Measurements from ENCODE around the gene ULK2. TPM values are rescaled to one million over a fixed set of nuclear protein-coding genes. Genes with fewer than 3 reads are reported as not detected.

ULK2 gene
- total RNA-seq, 1 experiment from 2014 or later: 12.7 TPM

DNA sequence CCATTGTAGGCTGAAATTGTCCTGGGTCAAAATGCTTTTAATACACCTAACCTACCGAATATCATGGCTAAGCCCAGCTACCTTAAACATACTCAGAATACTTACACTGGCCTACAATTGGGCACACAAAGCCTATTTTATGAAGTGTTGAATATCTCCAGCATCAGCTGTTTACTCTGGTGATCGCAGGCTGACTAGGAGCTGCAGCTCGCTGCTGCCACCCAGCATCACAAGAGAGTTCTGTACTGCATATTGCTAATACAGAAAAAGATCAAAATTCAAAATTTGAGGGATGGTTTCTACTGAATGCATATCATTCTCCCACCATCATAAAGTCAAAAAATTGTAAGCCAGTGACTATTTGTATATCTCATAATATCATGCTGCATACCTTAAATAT, 55.3 kb downstream of the ULK2 start:
- Histone ChIP-seq H3K4me3 (replicated peaks in 1 of 2; ENCODE audit: low read depth in 1 of 2, low read length in 2 of 2) (no peak overlapping the region), H3K9ac (ENCODE audit: low read length) (no peak overlapping the region), H4K20me1 (ENCODE audit: insufficient read depth) (no peaks in the 10 kb centered on the region), H3K9me3 (ENCODE audit: control insufficient read depth in 1 of 2, insufficient read depth in 1 of 2, low read depth in 1 of 2, low read length in 2 of 2) (no peaks in the 10 kb centered on the region), H3K27me3 (ENCODE audit: insufficient read depth, low read length) (no peaks in the 10 kb centered on the region), H3K79me2 (ENCODE audit: insufficient read depth, low read length) (no peaks in the 10 kb centered on the region), H2AFZ (ENCODE audit: low read depth, low read length, poor library complexity, severe bottlenecking) (no peak overlapping the region), H3K27ac (ENCODE audit: low read depth, low read length) (no peak overlapping the region), H3K4me2 (ENCODE audit: low read length) (no peak overlapping the region), H3K4me1 (ENCODE audit: control insufficient read depth in 1 of 2, insufficient read depth in 2 of 2, low read length in 2 of 2) (no peaks in the 10 kb centered on the region), H3K36me3 (ENCODE audit: control insufficient read depth in 1 of 2, insufficient read depth in 2 of 2, low read length in 2 of 2) (no peaks in the 10 kb centered on the region; a peak in 1 of 4 replicates), H3K9me2 (ENCODE audit: insufficient read depth) (no peaks in the 10 kb centered on the region)
- ATAC-seq: peak; percentile 64
- no TSS peak for BruUV-seq (replicated peaks)
- DNase-seq (ENCODE audit: low read depth, low spot score): no peak
- ChIA-PET RAD21 (ENCODE audit: low non-redundant PET in 1 of 2, low total read pairs in 2 of 2, uncharacterized antibody in 2 of 2, unreplicated experiment in 2 of 2) (no interaction called here), CTCF (no interaction called here), POLR2A (no interaction called here)
- no peak for TF ChIP-seq ELF1 (IDR thresholded peaks at IDR 0.05; ENCODE audit: borderline replicate concordance, low read depth)
- TF ChIP-seq, protein P1, sequence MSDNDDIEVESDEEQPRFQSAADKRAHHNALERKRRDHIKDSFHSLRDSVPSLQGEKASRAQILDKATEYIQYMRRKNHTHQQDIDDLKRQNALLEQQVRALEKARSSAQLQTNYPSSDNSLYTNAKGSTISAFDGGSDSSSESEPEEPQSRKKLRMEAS (IDR thresholded peaks at IDR 0.05): no peak
- TF ChIP-seq RAD21 (IDR thresholded peaks at IDR 0.05; ENCODE audit: low read depth): peak; percentile 34; the same call in 1 of the 2 replicates
- TF ChIP-seq SIN3A (IDR thresholded peaks at IDR 0.05; ENCODE audit: low read depth): no peak
- no peak for TF ChIP-seq YY1 (IDR thresholded peaks at IDR 0.05; ENCODE audit: extremely low read depth, insufficient replicate concordance, low read depth, low read length)
- no peak for TF ChIP-seq CEBPB (IDR thresholded peaks at IDR 0.05; ENCODE audit: low read depth)
- no peak for TF ChIP-seq POLR2AphosphoS5 (IDR thresholded peaks at IDR 0.05; ENCODE audit: low read depth, low read length)
- TF ChIP-seq, protein P2, sequence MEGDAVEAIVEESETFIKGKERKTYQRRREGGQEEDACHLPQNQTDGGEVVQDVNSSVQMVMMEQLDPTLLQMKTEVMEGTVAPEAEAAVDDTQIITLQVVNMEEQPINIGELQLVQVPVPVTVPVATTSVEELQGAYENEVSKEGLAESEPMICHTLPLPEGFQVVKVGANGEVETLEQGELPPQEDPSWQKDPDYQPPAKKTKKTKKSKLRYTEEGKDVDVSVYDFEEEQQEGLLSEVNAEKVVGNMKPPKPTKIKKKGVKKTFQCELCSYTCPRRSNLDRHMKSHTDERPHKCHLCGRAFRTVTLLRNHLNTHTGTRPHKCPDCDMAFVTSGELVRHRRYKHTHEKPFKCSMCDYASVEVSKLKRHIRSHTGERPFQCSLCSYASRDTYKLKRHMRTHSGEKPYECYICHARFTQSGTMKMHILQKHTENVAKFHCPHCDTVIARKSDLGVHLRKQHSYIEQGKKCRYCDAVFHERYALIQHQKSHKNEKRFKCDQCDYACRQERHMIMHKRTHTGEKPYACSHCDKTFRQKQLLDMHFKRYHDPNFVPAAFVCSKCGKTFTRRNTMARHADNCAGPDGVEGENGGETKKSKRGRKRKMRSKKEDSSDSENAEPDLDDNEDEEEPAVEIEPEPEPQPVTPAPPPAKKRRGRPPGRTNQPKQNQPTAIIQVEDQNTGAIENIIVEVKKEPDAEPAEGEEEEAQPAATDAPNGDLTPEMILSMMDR (IDR thresholded peaks at IDR 0.05 in 2 of 3, conservative IDR thresholded peaks at IDR 0.05 in 1 of 3; ENCODE audit: borderline replicate concordance in 1 of 3, insufficient read depth in 1 of 3, low read depth in 2 of 3, low read length in 2 of 3): peak; percentile 19 to 51 (median 44); a peak in 4 of 6 replicates
- TF ChIP-seq EZH2 (IDR thresholded peaks at IDR 0.05): no peak
- TF ChIP-seq ZFX (IDR thresholded peaks at IDR 0.05): no peak
- TF ChIP-seq, protein P3, sequence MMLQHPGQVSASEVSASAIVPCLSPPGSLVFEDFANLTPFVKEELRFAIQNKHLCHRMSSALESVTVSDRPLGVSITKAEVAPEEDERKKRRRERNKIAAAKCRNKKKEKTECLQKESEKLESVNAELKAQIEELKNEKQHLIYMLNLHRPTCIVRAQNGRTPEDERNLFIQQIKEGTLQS (IDR thresholded peaks at IDR 0.05): no peak
- TF ChIP-seq JUND (IDR thresholded peaks at IDR 0.05): no peak
- no peak for TF ChIP-seq POLR2A (IDR thresholded peaks at IDR 0.05; ENCODE audit: borderline replicate concordance, extremely low read depth, insufficient read depth, insufficient read length)
- TF ChIP-seq, protein P4, sequence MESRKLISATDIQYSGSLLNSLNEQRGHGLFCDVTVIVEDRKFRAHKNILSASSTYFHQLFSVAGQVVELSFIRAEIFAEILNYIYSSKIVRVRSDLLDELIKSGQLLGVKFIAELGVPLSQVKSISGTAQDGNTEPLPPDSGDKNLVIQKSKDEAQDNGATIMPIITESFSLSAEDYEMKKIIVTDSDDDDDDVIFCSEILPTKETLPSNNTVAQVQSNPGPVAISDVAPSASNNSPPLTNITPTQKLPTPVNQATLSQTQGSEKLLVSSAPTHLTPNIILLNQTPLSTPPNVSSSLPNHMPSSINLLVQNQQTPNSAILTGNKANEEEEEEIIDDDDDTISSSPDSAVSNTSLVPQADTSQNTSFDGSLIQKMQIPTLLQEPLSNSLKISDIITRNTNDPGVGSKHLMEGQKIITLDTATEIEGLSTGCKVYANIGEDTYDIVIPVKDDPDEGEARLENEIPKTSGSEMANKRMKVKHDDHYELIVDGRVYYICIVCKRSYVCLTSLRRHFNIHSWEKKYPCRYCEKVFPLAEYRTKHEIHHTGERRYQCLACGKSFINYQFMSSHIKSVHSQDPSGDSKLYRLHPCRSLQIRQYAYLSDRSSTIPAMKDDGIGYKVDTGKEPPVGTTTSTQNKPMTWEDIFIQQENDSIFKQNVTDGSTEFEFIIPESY (IDR thresholded peaks at IDR 0.05; ENCODE audit: extremely low read depth, insufficient replicate concordance, low read length): no peak
- no peak for TF ChIP-seq ZNF274 (IDR thresholded peaks at IDR 0.05; ENCODE audit: low read depth, low read length)
- intact Hi-C loops (cut with micrococcal nuclease): no loop called here
